Lower leg skin (tissue), 3 donors: ENCODE measurements around the gene CLK1.

Source experiments
- POLR2A ChIP-seq, 2 donors: fragments of 450-650 bp; IDR thresholded peaks; one replicate each; pipeline ENCODE4 v1.6.1; 2016 to 2017; ENCODE audit warnings: antibody characterized with exemption in 2 of 2, mild to moderate bottlenecking in 1 of 2, moderate library complexity in 1 of 2
- TF ChIP-seq, protein P1 (sequence below), 3 donors: fragments of 450-650 bp; IDR thresholded peaks; one replicate each; pipeline ENCODE4 v1.5.1; 2016; ENCODE audit warnings: antibody characterized with exemption in 3 of 3, mild to moderate bottlenecking in 3 of 3, moderate library complexity in 2 of 3

DNA sequence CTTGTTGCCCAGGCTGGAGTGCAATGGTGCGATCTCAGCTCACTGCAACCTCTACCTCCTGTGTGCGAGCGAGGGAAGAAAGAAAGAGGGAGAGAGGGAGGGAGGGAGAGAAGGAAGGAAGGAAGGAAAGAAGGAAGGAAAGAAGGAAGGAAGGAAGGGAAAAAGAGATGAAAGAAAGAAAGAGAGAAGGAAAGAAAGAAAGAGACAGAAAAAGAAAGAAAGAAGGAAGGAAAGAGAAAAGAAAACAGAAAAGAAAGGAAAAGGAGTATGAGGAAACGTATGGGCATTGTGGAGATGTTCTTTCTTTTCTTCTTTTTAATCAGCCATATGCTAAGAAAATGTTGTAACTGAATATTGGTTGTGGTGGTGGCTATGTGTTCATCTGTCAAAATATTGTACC lies 16.5 kb downstream of the CLK1 start:
- TF ChIP-seq, protein P1, sequence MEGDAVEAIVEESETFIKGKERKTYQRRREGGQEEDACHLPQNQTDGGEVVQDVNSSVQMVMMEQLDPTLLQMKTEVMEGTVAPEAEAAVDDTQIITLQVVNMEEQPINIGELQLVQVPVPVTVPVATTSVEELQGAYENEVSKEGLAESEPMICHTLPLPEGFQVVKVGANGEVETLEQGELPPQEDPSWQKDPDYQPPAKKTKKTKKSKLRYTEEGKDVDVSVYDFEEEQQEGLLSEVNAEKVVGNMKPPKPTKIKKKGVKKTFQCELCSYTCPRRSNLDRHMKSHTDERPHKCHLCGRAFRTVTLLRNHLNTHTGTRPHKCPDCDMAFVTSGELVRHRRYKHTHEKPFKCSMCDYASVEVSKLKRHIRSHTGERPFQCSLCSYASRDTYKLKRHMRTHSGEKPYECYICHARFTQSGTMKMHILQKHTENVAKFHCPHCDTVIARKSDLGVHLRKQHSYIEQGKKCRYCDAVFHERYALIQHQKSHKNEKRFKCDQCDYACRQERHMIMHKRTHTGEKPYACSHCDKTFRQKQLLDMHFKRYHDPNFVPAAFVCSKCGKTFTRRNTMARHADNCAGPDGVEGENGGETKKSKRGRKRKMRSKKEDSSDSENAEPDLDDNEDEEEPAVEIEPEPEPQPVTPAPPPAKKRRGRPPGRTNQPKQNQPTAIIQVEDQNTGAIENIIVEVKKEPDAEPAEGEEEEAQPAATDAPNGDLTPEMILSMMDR (IDR thresholded peaks at IDR 0.05): no peak
- no peak for TF ChIP-seq POLR2A (IDR thresholded peaks at IDR 0.05)
